A549 (cell line): ENCODE measurements around the gene PMM2. TPM values are rescaled to one million over a fixed set of nuclear protein-coding genes. Genes with fewer than 3 reads are reported as not detected.
A peak's percentile ranks its signal among the peaks of the same experiment; 100 is the strongest.

Experiments
- ATAC-seq, 2 experiments: fragments of 200-7000 bp in 1 of 2; fragments of >200 bp in 1 of 2; cut with Nextera tagmentation in 1 of 2; cut with Tn5 transposase in 1 of 2; 3 replicates each; pipeline versions ENCODE4 v1.8.0 to v1.9.1; 2018 to 2020; ENCODE audit warnings: mild to moderate bottlenecking in 1 of 2, moderate library complexity in 1 of 2
- CTCF ChIA-PET: fragments of 300-600 bp; sonication (Branson Sonifier 250); formaldehyde crosslinking; extraction: SDS; loops from one replicate; lab custom pipeline; 2021; ENCODE audit warnings: antibody characterized with exemption, inconsistent platforms; lab: Yijun Ruan, JAX
- POLR2A ChIA-PET: fragments of 350-600 bp; formaldehyde crosslinking; extraction: SDS; loops from one replicate; lab custom pipeline; 2021; ENCODE audit warnings: antibody characterized with exemption, inconsistent platforms; lab: Yijun Ruan, JAX
- DNase-seq, 2 experiments: peaks; one replicate each; pipeline versions ENCODE4 v3.0.0 to v3.0.0-alpha.2; 2011 to 2016; ENCODE audit warnings: low read depth in 1 of 2, low spot score in 1 of 2
- FAIRE-seq: peaks from 2 replicates; lab custom pipeline; 2011; peaks lifted over from hg19 to GRCh38; lab: Jason Lieb, UNC
- H3K27ac ChIP-seq, 2 experiments: fragments of >200 bp; sonication (Bioruptor Twin); formaldehyde crosslinking; 3 replicates each; pipeline ENCODE4 v1.5.1; 2016 to 2017
- H3K4me1 ChIP-seq: fragments of >200 bp; sonication (Bioruptor Twin); formaldehyde crosslinking; 3 replicates; pipeline ENCODE4 v1.6.1; 2016
- H3K4me2 ChIP-seq: fragments of >200 bp; sonication (Bioruptor Twin); formaldehyde crosslinking; 3 replicates; pipeline ENCODE4 v1.6.1; 2016
- H3K4me3 ChIP-seq: fragments of >200 bp; sonication (Bioruptor Twin); formaldehyde crosslinking; 3 replicates; pipeline ENCODE4 v1.5.1; 2016
- H3K9me3 ChIP-seq: fragments of >200 bp; sonication (Bioruptor Twin); formaldehyde crosslinking; 3 replicates; pipeline ENCODE4 v1.6.1; 2016
- CBX8 ChIP-seq: fragments of 200-600 bp; sonication (generic); IDR thresholded peaks from 2 replicates; pipeline ENCODE4 v1.6.1; 2016
- CEBPB ChIP-seq, 2 experiments: fragments of >200 bp in 1 of 2; sonication (Bioruptor Twin) in 1 of 2; formaldehyde crosslinking in 1 of 2; IDR thresholded peaks; 2 replicates each; pipeline ENCODE4 v1.6.1; 2012 to 2016
- CHD4 ChIP-seq: fragments of 200-600 bp; sonication (generic); IDR thresholded peaks from 2 replicates; pipeline ENCODE4 v1.6.1; 2016; ENCODE audit warnings: antibody characterized with exemption, mild to moderate bottlenecking, borderline replicate concordance
- EP300 ChIP-seq, 2 experiments: fragments of >200 bp; sonication (Bioruptor Twin); formaldehyde crosslinking; IDR thresholded peaks; 2 replicates in 1 of 2; 3 replicates in 1 of 2; pipeline ENCODE4 v1.6.1; 2016 to 2017
- FOXS1 ChIP-seq: fragments of 250-450 bp; sonication (Bioruptor Pico); IDR thresholded peaks from 2 replicates; pipeline ENCODE4 v1.5.0; 2020; ENCODE audit warnings: mild to moderate bottlenecking, moderate library complexity
- GATA3 ChIP-seq: IDR thresholded peaks from 2 replicates; pipeline ENCODE4 v1.6.1; 2012; ENCODE audit warnings: borderline replicate concordance
- HOXA7 ChIP-seq: fragments of 250-450 bp; sonication (Bioruptor Pico); IDR thresholded peaks from 2 replicates; pipeline ENCODE4 v1.5.0; 2020; ENCODE audit warnings: mild to moderate bottlenecking, moderate library complexity
- KDM5A ChIP-seq: fragments of 200-600 bp; sonication (generic); IDR thresholded peaks from 2 replicates; pipeline ENCODE4 v1.6.1; 2016; ENCODE audit warnings: antibody characterized with exemption, mild to moderate bottlenecking
- MAFK ChIP-seq: fragments of 450-650 bp; IDR thresholded peaks from 2 replicates; pipeline ENCODE4 v1.6.1; 2014; ENCODE audit not compliant: partially characterized antibody
- RNF2 ChIP-seq: fragments of 200-600 bp; sonication (generic); IDR thresholded peaks from 2 replicates; pipeline ENCODE4 v1.6.1; 2016; ENCODE audit warnings: low read depth, mild to moderate bottlenecking, antibody characterized with exemption, moderate library complexity, borderline replicate concordance
- SREBF2 ChIP-seq: fragments of 450-650 bp; IDR thresholded peaks from 2 replicates; pipeline ENCODE4 v1.6.1; 2014; ENCODE audit warnings: mild to moderate bottlenecking, moderate library complexity
- ZC3H11A ChIP-seq: fragments of 450-650 bp; IDR thresholded peaks from 2 replicates; pipeline ENCODE4 v1.6.1; 2014; ENCODE audit warnings: antibody characterized with exemption, mild to moderate bottlenecking
- ZNF302 ChIP-seq: fragments of 250-450 bp; sonication (Bioruptor Pico); IDR thresholded peaks from 2 replicates; pipeline ENCODE4 v1.9.0; 2021; ENCODE audit warnings: inconsistent platforms, mild to moderate bottlenecking, moderate library complexity
- WGBS: methylation state at CpG from one replicate; pipeline ENCODE4 v1.1.6; 2017; ENCODE audit errors: missing lambda C conversion rate; 5-methylcytosine and 5-hydroxymethylcytosine counted together
- polyA plus RNA-seq, 4 experiments: library from polyadenylated mRNA; depleted of rRNA in 3 of 4; stranded (reverse); fragments of >200 nt; fragmentation: RNase III in 1 of 4; extraction: RNeasy Plus Mini Kit Qiagen cat#74134 plus additional on column Dnase treatment in 1 of 4; gene quantifications; 2 replicates in 3 of 4; 3 replicates in 1 of 4; pipeline ENCODE4 v1.2.3, GENCODE V29; 2011 to 2017
- TF ChIP-seq, protein P1 (sequence below): fragments of 200-600 bp; sonication (generic); IDR thresholded peaks from 2 replicates; pipeline ENCODE4 v1.6.1; 2016; ENCODE audit warnings: antibody characterized with exemption, mild to moderate bottlenecking, moderate library complexity
- TF ChIP-seq, protein P2 (sequence below): fragments of >200 bp; sonication (Bioruptor Twin); formaldehyde crosslinking; IDR thresholded peaks from 3 replicates; pipeline ENCODE4 v1.6.1; 2016

The PMM2 gene
- polyA plus RNA-seq, 2 of the 4 experiments (the other 2 are of a cell fraction): 56.6 to 72.4 TPM

DNA sequence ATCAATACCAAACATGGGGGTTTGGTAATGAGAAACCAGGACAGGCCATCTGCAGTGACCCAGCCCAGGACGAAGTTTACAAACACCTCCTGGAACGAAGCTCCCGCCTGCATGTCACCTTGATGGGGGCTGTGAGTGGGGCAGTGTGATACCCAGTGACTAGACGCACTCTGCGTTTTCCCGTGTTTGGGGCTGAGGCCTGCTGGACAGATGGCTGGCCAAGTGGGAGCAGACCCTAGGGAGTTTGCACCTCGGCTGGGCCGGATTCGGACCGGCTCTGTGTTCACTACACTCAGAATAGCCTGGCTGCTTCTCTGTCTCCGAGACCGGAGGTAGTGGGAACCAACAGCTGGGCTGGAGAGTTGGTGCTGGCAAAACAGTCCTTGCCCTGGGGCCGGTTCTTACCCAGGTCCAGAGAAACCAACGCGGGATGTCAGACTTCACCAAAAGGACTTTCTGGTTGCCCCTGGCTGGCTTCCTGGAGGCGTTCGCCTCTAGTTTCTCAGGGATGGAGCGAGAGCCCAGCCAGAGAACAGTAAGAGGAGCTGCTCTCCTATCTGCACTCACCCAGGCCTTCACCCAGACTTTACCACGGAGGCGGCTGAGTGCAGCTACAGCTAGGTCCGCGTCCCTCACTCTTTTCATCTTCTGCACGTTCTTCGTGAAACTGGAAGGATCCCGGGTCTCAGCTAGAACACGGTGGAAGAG is 50.7 kb downstream of the PMM2 start (continued):
- TF ChIP-seq, protein P1, sequence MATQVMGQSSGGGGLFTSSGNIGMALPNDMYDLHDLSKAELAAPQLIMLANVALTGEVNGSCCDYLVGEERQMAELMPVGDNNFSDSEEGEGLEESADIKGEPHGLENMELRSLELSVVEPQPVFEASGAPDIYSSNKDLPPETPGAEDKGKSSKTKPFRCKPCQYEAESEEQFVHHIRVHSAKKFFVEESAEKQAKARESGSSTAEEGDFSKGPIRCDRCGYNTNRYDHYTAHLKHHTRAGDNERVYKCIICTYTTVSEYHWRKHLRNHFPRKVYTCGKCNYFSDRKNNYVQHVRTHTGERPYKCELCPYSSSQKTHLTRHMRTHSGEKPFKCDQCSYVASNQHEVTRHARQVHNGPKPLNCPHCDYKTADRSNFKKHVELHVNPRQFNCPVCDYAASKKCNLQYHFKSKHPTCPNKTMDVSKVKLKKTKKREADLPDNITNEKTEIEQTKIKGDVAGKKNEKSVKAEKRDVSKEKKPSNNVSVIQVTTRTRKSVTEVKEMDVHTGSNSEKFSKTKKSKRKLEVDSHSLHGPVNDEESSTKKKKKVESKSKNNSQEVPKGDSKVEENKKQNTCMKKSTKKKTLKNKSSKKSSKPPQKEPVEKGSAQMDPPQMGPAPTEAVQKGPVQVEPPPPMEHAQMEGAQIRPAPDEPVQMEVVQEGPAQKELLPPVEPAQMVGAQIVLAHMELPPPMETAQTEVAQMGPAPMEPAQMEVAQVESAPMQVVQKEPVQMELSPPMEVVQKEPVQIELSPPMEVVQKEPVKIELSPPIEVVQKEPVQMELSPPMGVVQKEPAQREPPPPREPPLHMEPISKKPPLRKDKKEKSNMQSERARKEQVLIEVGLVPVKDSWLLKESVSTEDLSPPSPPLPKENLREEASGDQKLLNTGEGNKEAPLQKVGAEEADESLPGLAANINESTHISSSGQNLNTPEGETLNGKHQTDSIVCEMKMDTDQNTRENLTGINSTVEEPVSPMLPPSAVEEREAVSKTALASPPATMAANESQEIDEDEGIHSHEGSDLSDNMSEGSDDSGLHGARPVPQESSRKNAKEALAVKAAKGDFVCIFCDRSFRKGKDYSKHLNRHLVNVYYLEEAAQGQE: no peak
- no peak for TF ChIP-seq CBX8
- no peak for TF ChIP-seq MAFK
- TF ChIP-seq HOXA7 (CRISPR knock-in tag): no peak
- TF ChIP-seq ZC3H11A: no peak
- TF ChIP-seq CHD4: no peak
- TF ChIP-seq FOXS1: no peak
- no peak for TF ChIP-seq KDM5A
- no peak for TF ChIP-seq CEBPB (IDR thresholded peaks at IDR 0.05)
- no peak for TF ChIP-seq SREBF2
- TF ChIP-seq EP300 (IDR thresholded peaks at IDR 0.05): no peak

DNA sequence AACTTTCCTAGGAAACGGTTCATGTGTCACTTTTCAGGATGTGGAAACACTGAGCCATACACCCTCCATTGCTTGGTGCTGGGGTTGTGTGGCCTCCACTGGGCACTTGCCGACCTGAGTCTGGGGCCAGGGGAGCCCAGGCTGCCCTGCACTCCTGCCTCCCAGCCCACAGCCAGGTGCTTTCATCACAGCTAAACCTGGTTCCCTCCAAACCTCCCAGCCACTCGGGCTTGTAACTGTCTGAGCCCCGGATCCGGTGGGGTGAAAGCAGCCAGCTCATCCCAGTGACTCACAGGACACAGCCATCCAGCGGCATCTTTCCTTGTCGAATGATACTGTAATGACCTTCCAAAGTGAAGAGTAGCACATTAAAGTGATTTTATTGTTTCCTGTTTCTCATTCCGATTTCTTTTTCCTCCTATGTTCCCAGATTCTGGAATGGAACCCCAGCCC is 51.3 kb downstream of the PMM2 start:
- ATAC-seq (peak; percentile 65 to 76), DNase-seq (peak in 1 of 2 experiments; percentile 56), FAIRE-seq (no peak)
- CTCF ChIA-PET: interaction anchor here (1.9 to 3.1 kb wide), 3 partner anchors 13 to 160 kb away, joined by 5 to 10 read pairs (median 9); no protein-coding TSS in a partner anchor
- WGBS: 19% methylated on average over 8 of the region's 8 CpGs
- no peak for TF ChIP-seq ZNF302
- TF ChIP-seq, protein P2, sequence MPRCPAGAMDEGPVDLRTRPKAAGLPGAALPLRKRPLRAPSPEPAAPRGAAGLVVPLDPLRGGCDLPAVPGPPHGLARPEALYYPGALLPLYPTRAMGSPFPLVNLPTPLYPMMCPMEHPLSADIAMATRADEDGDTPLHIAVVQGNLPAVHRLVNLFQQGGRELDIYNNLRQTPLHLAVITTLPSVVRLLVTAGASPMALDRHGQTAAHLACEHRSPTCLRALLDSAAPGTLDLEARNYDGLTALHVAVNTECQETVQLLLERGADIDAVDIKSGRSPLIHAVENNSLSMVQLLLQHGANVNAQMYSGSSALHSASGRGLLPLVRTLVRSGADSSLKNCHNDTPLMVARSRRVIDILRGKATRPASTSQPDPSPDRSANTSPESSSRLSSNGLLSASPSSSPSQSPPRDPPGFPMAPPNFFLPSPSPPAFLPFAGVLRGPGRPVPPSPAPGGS: no peak
- no peak for TF ChIP-seq GATA3
- TF ChIP-seq, protein P1: no peak
- TF ChIP-seq FOXS1: no peak
- TF ChIP-seq RNF2: no peak
- POLR2A ChIA-PET: interaction anchor here (1.0 kb wide), 2 partner anchors 15 to 20 kb away, joined by 3 read pairs; partner anchors contain the start of gene CARHSP1
- Histone ChIP-seq H3K4me1 (peaks cover 23% of the 10 kb centered on the region), H3K4me2 (peak overlapping the region; percentile 40), H3K4me3 (no peak overlapping the region), H3K9me3 (no peaks in the 10 kb centered on the region), H3K27ac (peak overlapping the region in 1 of 2 experiments; percentile 75; a peak in 3 of 6 replicates)
